ENCODE measurements around the gene SNX33. TPM values are rescaled to one million over a fixed set of nuclear protein-coding genes. Genes with fewer than 3 reads are reported as not detected.

The SNX33 gene
- polyA plus RNA-seq, 6 donors from 2014 or later = 0.13 TPM; not detected in 5

DNA sequence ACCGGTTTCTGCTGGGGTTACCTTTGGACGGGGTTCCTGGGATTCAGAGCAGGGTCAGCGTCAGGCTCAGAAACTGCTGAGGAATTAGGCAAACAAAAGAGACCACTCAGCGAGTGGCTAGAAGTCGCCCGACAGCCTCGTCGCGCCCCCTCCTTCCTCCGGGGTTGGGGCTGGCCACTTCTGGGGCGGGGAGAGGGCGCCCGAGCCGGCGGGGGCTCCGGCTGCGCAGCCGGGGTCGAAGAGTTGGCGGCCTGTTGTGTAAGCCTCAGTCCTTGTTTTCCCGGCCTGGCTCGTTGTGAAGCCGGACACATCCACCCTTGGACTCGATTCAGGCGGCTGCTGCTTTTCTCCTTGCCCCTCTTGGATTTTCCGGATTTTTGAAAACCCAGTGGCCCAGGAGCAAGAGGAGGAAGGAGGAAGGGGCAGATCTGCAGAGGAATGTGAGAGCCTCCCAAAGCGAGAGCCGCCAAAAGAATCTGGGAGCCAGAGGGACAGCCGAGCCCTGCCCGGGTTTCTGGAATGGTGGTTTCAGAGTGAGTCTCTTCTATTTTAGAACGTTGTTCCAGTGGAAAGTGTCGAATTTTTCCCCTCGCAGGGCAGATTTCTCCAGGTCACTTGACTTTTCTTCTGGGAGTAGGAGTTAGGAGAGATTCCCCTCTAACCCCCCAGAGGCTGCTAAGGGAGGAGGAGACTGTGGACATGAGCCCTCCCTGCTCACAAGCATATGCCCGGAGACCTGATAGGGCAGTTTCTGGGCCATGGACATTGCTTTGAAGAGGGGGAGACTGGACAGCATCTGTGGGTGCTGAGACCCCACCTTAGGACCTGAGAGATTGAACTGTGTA lies 666 bp downstream of the SNX33 start:
- peak overlapping the region in 1 of 6 donors; percentile 55 for H3K27ac Mint-ChIP-seq
- H3K9me3 Mint-ChIP-seq = no peaks in the 10 kb centered on the region
- H3K4me1 Mint-ChIP-seq = peaks cover 7 to 14% (median 12%) of the 10 kb centered on the region in 3 donors
- peaks cover 7 to 37% (median 14%) of the 10 kb centered on the region in 3 donors for H3K27me3 Mint-ChIP-seq
- no peak for DNase-seq
- ATAC-seq (ENCODE audit: low read depth in 2 of 2) = peak; percentile 15 to 16
- H3K36me3 Mint-ChIP-seq = no peaks in the 10 kb centered on the region
- peak overlapping the region; percentile 66 to 91 (median 84) for H3K4me3 Mint-ChIP-seq

DNA sequence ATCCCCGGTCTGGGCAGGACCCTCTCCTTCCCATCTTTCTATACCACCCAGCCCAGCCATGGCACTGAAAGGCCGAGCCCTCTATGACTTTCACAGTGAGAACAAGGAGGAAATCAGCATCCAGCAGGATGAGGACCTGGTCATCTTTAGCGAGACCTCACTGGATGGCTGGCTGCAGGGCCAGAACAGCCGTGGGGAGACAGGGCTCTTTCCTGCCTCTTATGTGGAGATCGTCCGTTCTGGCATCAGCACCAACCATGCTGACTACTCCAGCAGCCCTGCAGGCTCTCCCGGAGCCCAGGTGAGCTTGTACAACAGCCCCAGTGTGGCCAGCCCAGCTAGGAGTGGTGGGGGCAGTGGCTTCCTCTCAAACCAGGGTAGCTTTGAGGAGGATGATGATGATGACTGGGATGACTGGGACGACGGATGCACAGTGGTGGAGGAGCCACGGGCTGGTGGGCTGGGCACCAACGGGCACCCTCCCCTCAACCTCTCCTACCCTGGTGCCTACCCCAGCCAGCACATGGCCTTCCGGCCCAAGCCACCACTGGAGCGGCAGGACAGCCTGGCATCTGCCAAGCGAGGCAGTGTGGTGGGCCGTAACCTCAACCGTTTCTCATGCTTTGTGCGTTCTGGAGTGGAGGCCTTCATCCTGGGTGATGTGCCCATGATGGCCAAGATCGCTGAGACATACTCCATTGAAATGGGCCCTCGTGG lies 1.5 kb downstream of the SNX33 start:
- Mint-ChIP-seq H3K4me3 (peak overlapping the region in 7 of 8 donors; percentile 65 to 91 (median 81)), H3K9me3 (no peaks in the 10 kb centered on the region), H3K27ac (no peak overlapping the region), H3K4me1 (peaks cover 7 to 14% (median 12%) of the 10 kb centered on the region in 3 donors), H3K27me3 (peaks cover 7 to 38% (median 14%) of the 10 kb centered on the region in 3 donors), H3K36me3 (no peaks in the 10 kb centered on the region)
- ATAC-seq (ENCODE audit: low read depth in 2 of 2) = no peak
- no peak for DNase-seq

DNA sequence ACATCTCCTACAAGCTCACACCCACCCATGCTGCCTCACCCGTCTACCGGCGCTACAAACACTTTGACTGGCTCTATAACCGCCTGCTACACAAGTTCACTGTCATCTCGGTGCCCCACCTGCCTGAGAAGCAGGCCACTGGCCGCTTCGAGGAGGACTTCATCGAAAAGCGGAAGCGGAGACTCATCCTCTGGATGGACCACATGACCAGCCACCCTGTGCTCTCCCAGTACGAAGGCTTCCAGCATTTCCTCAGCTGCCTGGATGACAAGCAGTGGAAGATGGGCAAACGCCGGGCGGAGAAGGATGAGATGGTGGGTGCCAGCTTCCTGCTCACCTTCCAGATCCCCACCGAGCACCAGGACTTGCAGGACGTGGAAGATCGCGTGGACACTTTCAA lies 2.1 kb downstream of the SNX33 start:
- H3K27ac Mint-ChIP-seq = no peak overlapping the region
- ATAC-seq (ENCODE audit: low read depth in 2 of 2) (no peak), DNase-seq (no peak)
- peaks cover 7 to 38% (median 14%) of the 10 kb centered on the region in 3 donors for H3K27me3 Mint-ChIP-seq
- H3K4me3 Mint-ChIP-seq = peak overlapping the region in 5 of 8 donors; percentile 25 to 78 (median 70)
- no peaks in the 10 kb centered on the region for H3K9me3 Mint-ChIP-seq
- no peaks in the 10 kb centered on the region for H3K36me3 Mint-ChIP-seq
- peaks cover 7 to 14% (median 12%) of the 10 kb centered on the region in 3 donors for H3K4me1 Mint-ChIP-seq

DNA sequence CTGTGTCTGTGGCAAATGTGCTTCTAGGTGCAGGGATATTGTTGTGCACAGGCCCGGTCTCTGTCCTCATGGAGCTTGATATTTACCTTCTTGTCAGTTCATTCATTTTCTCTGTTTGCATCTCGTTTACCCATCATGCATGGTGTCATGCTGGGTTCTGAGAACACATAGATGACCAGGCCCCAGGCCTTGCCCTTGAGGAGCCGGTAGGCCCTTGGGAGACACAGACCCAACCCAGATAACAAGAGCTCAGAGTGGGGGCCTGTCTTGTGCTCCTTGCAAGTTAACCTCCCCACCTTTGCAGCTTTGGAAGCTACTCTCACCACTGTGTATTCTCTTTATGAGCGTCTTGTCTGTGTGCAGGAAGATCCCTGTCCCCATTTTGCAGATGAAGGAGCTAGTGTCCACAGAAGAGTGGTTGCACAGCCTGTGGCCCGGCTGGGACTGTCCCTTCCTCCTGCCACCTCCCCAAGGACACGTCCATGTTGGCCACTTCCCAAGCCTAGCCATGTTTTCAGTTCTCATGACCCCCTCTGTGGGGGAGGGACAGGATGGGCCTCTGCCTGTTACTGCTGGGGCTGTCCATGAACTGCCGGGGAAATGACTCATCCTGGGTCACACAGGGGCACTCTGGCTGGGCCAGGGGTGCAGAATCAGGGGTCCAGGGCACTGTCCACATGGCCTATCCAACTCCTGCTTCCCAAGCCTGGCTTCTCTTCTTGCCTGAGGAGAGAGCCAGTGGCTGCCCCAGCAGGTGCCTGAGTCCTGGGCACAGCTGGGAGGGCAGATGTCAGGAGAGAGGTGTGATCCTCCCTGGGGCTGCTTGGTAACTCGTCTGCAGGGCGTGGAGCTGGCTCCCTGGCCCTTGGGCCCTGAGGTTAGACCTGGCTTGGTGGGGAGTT lies 3.4 kb downstream of the SNX33 start:
- Mint-ChIP-seq H3K36me3 (no peaks in the 10 kb centered on the region), H3K27me3 (peaks cover 7 to 40% (median 13%) of the 10 kb centered on the region in 3 donors), H3K9me3 (no peaks in the 10 kb centered on the region), H3K4me3 (peak overlapping the region in 2 of 8 donors; percentile 22 to 69), H3K4me1 (peaks cover 7 to 14% (median 12%) of the 10 kb centered on the region in 3 donors), H3K27ac (no peak overlapping the region)
- DNase-seq (no peak), ATAC-seq (ENCODE audit: low read depth in 2 of 2) (no peak)

DNA sequence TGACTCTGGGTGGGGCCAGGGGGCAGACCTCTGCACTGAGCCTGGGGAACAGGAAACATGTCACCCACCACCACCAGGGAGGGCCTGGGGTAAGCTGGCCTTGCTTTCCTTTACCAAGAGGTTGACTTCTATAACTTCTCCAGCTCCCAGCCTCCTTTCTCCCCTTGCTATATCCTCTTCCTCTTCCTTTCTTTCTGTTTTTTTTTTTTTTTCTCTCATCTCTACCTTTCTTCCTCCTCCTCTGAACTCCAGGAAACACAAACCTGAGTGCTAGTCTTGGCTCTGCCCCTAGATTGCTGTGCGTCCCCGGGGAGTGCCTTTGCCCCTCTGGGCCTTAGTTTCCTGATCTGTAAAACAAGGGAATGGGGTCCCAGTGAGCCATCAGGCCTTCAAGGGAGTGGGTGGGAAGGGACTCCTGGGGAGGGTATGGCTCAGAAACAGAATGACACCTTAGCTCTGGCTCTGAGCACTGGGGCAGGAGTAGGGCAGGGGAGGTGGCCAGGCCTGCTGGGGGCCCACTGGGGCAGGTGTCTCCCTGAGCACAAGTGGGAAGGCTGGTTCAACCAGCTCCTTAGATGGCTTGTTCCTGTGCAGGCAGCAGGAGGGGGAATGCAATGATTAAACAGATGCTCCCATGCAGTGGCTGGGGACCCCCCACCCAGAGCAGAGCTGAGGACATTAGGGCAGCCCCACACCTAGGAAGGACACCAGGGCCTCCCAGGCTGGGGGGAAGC lies 4.3 kb downstream of the SNX33 start:
- ATAC-seq (ENCODE audit: low read depth in 2 of 2) (no peak), DNase-seq (no peak)
- H3K4me3 Mint-ChIP-seq = peak overlapping the region in 4 of 8 donors; percentile 27 to 45 (median 43)
- H3K4me1 Mint-ChIP-seq = peaks cover 2 to 8% (median 5%) of the 10 kb centered on the region in 3 donors
- H3K27me3 Mint-ChIP-seq = peaks cover 1 to 38% (median 5%) of the 10 kb centered on the region in 3 donors
- no peaks in the 10 kb centered on the region for H3K36me3 Mint-ChIP-seq
- H3K27ac Mint-ChIP-seq = no peak overlapping the region
- H3K9me3 Mint-ChIP-seq = no peaks in the 10 kb centered on the region

DNA sequence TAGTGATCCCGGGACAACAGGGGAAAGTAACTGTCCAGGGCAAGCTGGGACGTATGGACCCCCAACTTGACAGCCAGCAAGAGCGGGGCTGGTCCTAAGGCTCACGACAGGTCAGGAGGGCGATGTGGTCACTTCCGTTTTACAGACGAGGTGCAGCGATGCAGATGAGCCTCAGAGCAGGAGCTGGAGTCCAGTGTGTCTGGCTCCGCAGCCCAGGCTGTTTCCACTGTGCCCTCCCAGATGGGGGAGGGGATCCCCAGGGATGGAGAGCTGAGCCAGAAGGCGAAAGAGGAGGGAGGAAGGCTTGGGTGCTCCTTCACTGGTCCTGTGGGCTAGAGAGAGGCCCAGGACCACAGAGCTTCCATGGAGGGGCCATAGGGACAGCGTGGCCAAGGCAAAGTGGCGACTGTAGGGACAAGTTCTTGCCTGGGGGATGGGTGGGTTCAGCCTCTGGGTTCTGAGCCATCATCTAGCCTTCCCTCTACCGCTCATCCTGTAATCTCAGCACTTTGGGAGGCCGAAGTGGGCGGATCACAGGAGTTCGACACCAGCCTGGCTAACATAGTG lies 5.7 kb downstream of the SNX33 start:
- no peak for DNase-seq
- H3K36me3 Mint-ChIP-seq = no peaks in the 10 kb centered on the region
- H3K4me1 Mint-ChIP-seq = peaks cover 0 to 2% (median 0%) of the 10 kb centered on the region in 3 donors
- H3K4me3 Mint-ChIP-seq = no peak overlapping the region
- H3K9me3 Mint-ChIP-seq = no peaks in the 10 kb centered on the region
- no peak for ATAC-seq (ENCODE audit: low read depth in 2 of 2)
- no peak overlapping the region for H3K27ac Mint-ChIP-seq
- H3K27me3 Mint-ChIP-seq = peaks cover 3 to 34% (median 4%) of the 10 kb centered on the region in 3 donors

DNA sequence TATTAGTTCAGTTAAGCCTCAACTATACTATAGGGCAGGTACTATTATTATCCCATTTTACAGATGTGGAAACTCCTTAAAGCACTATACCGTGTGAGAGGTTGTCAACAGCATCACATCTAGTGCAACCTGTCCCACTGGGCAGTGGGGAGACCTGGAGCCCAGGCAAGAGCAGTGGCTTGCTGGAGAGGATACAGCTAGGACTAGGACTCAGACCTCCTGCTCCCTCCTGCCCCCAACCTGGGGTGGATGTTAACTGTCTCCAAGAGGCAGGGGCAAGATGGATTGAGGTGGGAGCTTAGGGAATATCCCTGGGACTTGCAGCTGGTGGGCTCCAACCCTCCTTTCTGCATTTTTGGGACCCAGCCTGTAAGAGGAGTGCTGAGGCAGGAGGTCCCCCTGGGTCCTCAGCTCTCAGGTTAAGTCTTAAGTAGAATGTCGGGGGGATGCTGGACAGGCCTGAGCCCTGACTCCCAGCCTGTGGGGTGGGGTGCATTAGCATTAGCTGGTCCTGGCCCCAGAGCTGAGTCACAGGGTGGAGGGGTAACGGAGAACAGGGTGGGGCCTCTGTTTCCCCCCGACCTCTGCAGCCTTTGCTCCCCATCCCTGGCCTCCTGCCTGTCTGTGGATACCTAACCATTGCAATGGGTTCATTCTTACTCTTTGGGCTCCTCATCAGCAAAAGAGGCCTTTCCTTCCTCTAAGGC lies 6.6 kb downstream of the SNX33 start:
- Mint-ChIP-seq H3K36me3 (no peaks in the 10 kb centered on the region), H3K4me3 (no peak overlapping the region), H3K9me3 (no peaks in the 10 kb centered on the region), H3K4me1 (no peaks in the 10 kb centered on the region), H3K27me3 (peaks cover 0 to 26% (median 5%) of the 10 kb centered on the region in 3 donors), H3K27ac (no peak overlapping the region)
- DNase-seq (no peak), ATAC-seq (ENCODE audit: low read depth in 2 of 2) (no peak)

DNA sequence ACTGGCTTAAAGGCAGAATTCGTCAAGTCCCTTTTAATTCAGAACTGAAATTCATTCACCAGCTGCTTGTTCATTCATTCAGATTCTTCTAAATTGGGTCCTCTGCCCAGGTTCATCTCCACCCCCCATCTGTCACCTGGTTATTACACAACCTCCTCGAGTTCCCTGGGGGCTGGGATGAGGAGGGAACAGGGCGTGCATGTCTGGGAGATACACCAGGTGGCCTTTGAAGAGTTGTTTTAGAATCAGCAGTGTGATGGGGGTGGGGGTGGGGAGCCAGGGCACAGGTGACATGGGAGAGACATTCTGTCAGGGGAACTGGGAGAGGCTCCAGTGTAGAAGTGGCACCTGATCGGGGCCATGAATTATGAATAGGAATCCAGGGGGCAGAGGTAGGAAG lies 8.2 kb downstream of the SNX33 start:
- no peak for ATAC-seq (ENCODE audit: low read depth in 2 of 2)

DNA sequence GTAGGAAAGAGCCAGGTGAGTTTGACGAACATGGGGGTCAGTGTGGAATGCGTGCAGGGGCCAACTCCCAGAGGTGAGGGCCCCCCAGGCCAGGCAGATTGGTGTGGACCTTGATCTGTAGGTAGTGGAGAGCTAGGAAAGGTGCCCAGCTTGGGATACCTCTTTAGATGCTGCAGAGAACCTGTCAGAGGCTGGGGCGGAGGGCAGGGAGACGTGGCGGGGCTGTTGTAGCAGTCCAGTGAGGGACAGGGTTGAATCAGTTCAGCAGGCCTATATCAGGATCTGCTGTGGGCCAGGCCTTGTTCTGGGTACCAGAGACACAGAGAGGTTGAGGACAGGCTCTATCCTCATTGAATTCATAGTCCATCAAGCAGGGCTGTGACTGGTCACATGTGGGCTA lies 8.6 kb downstream of the SNX33 start:
- Mint-ChIP-seq H3K4me3 (no peak overlapping the region), H3K27me3 (peaks cover 0 to 20% (median 5%) of the 10 kb centered on the region in 3 donors), H3K36me3 (no peaks in the 10 kb centered on the region), H3K27ac (no peak overlapping the region), H3K9me3 (no peaks in the 10 kb centered on the region), H3K4me1 (no peaks in the 10 kb centered on the region)
- DNase-seq (no peak), ATAC-seq (ENCODE audit: low read depth in 2 of 2) (no peak)

More for the DNA sequence above, 8.2 kb downstream of the SNX33 start:
- H3K4me3 Mint-ChIP-seq = no peak overlapping the region
- H3K4me1 Mint-ChIP-seq = no peaks in the 10 kb centered on the region
- no peaks in the 10 kb centered on the region for H3K9me3 Mint-ChIP-seq
- H3K27me3 Mint-ChIP-seq = peaks cover 0 to 20% (median 5%) of the 10 kb centered on the region in 3 donors
- no peak for DNase-seq
- H3K36me3 Mint-ChIP-seq = no peaks in the 10 kb centered on the region
- H3K27ac Mint-ChIP-seq = no peak overlapping the region

DNA sequence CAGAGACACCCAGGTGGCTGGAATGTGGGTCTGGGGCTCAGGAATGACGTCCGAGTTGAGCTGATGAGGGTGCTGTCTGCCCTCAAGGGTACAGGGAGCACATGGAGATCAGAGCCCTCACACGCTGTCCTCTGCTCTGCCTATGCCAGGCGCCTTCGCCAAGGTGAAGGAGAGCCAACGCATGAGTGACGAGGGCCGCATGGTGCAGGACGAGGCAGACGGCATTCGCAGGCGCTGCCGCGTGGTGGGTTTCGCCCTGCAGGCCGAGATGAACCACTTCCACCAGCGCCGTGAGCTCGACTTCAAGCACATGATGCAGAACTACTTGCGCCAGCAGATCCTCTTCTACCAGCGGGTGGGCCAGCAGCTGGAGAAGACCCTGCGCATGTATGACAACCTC lies 9.1 kb downstream of the SNX33 start:
- no peaks in the 10 kb centered on the region for H3K9me3 Mint-ChIP-seq

DNA sequence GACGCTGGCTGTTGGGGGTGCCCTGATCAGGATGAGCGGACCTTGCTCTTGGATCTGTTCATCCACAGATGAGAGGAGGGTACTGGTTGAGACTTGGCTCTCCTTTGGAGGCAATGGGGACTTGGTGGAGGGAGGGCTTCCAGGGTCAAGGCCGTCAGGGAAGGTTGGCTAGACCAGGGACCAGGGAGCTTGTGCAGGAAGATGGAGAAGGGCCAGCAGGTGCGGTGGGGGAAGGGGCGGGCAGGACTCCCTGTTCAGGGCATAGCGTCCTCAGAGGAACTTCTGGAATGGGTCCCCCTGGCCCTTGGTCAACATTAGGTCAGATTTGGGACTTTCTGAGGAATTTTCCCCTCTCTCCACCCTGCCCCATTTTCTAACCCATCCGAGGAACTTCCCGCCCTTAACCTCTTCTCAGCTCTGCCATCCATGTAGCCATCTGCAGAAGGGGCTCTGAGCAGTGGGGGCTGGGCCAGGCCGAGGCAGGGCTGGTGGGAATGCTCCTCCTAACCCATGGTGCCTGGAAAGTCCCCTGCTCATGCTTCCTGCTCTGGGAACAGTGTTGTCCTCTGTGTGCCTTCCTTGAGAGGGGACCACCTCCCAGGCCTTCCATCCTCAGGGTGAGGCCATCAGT lies 11.5 kb downstream of the SNX33 start:
- H3K27me3 Mint-ChIP-seq = peaks cover 0 to 9% (median 5%) of the 10 kb centered on the region in 3 donors
- no peaks in the 10 kb centered on the region for H3K9me3 Mint-ChIP-seq
- DNase-seq (no peak), ATAC-seq (ENCODE audit: low read depth in 2 of 2) (no peak)
- no peak overlapping the region for H3K27ac Mint-ChIP-seq
- no peaks in the 10 kb centered on the region for H3K4me1 Mint-ChIP-seq
- H3K36me3 Mint-ChIP-seq = no peaks in the 10 kb centered on the region
- no peak overlapping the region for H3K4me3 Mint-ChIP-seq

More for the DNA sequence above, 9.1 kb downstream of the SNX33 start:
- Mint-ChIP-seq H3K4me3 (peak overlapping the region in 1 of 8 donors; percentile 29), H3K36me3 (no peaks in the 10 kb centered on the region), H3K27ac (no peak overlapping the region), H3K27me3 (peaks cover 0 to 20% (median 5%) of the 10 kb centered on the region in 3 donors), H3K4me1 (no peaks in the 10 kb centered on the region)
- DNase-seq (no peak), ATAC-seq (ENCODE audit: low read depth in 2 of 2) (no peak)
